ENCODE results near the gene SPINK6.

GRCh38 chr5:148238418-148238794 lies 35.6 kb downstream of the SPINK6 start, which contains the start of gene MARCOL:
- TF ChIP-seq MAZ (IDR thresholded peaks at IDR 0.05; ENCODE audit: borderline replicate concordance, low read depth, low read length) (no peak), POLR2A (IDR thresholded peaks at IDR 0.05; ENCODE audit: low read depth, low read length) (no peak), RAD21 (IDR thresholded peaks at IDR 0.05; ENCODE audit: low read length) (no peak), CTCF (conservative IDR thresholded peaks at IDR 0.05; ENCODE audit: low read depth, low read length) (no peak)

All from IMR-90 (cell line).